Erythroblast (primary cell): ENCODE results near the gene TMEM242.
A peak's percentile ranks its signal among the peaks of the same experiment; 100 is the strongest.

Experiments
- DNase-seq, 2 experiments: peaks; one replicate each; lab custom pipeline; 2025; lab: John Stamatoyannopoulos, UW
- GATA1 ChIP-seq: IDR thresholded peaks from 2 replicates; pipeline ENCODE4 v1.6.1; 2011; ENCODE audit warnings: low read depth, mild to moderate bottlenecking, control low read depth, low read length, moderate library complexity
- POLR2A ChIP-seq: IDR thresholded peaks from 2 replicates; pipeline ENCODE4 v1.6.1; 2011; ENCODE audit warnings: mild to moderate bottlenecking, low read length

Gene TMEM242

DNA sequence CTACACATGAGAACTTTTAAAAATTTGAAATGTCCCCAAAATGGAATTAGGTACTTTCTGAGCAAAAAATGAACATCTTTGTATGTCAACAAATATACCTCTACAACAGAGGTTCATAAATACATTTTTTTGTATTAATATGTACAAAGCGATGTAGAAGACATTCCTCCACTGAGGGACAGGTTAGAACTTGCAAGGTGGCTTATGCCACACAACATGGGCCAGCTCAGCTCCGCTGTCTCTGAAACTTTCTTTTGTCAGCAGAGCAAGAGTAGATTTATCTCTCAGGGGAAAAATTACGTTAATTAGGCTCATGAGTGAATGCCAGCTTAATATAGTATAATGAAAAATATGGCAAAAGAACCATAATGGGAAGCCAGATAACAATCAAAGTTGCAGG is 10.6 kb upstream of the TMEM242 start:
- no peak for DNase-seq
- no peak for TF ChIP-seq GATA1
- no peak for TF ChIP-seq POLR2A

DNA sequence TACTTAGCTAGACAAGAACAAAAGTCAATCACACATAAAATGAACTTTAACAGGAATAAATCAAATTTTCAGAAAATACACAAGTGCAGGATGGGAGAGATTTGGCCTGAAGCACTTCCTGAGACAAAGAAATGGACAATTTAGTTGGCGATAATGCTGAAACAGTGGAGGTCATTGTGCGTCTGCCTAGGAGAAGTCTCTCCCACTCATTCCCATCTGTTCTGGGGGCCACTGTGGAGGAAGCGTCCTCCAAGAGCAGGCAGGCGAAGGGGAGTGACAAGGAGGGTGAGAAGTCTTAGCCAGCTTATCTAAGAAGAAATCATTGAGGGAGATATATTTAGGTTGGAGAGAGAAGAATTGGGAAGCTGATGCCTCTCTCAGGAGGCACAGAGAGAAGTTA is 10.2 kb upstream of the TMEM242 start:
- no peak for TF ChIP-seq GATA1
- TF ChIP-seq POLR2A, result no peak
- DNase-seq, result no peak

DNA sequence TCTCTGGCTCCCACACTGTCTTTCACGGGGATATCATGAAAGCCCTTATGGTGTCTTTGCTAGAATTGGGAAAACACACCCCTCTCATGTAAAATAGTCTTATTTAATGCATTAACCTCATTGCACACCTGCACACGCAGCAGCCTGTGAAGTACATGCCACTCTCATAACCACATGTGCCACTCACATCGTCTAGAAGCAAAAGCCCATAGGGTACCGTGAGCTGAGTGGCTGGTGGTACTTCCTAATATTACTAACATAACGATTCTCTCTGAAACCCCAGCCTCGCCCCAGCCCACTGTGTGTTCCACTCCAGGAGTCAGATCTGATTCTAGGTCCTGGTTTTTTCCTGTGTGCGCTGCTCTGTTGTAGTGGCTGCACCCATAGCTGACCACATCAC is 9.5 kb upstream of the TMEM242 start:
- no peak for TF ChIP-seq GATA1
- no peak for TF ChIP-seq POLR2A
- no peak for DNase-seq

DNA sequence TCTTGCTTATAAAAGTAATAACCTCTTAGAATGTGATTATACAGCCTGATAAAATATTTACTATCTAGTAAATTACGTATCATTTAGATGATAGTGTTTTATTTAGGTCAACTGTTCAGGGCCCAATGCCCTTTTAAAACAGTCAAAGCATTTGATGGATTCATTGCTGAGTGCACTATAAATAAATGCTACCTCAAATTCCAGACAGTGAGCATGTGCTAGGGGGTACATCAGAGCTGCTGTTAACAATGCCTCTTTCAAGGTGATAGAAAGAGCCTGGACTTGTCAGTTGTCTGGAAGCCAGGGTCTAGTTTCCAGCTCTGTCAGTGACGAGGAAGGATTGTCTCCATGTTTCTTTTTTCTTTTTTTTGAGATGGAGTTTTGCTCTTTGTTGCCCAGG is 7.5 kb upstream of the TMEM242 start:
- no peak for TF ChIP-seq GATA1
- TF ChIP-seq POLR2A, result no peak
- no peak for DNase-seq

DNA sequence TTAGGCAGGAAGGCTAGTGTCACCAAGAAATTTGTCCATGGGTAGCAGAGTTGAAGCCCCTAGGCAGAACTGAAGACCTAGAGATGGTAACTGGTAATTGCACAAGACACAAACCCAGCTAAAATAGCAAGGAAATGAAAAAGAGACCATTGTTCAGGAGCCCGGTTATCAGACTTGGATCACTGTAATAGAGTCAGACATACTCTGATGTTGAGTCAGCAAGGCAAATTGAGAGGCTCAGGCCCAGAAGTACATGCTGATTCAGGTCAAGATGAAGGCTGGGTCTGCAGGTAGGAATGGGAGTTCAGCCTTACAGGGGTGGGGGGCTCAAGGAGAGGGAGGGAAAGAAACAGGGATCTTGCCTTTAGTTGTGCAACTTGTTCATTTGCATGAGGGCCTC is 6.5 kb upstream of the TMEM242 start:
- no peak for DNase-seq
- TF ChIP-seq POLR2A, result no peak
- no peak for TF ChIP-seq GATA1

DNA sequence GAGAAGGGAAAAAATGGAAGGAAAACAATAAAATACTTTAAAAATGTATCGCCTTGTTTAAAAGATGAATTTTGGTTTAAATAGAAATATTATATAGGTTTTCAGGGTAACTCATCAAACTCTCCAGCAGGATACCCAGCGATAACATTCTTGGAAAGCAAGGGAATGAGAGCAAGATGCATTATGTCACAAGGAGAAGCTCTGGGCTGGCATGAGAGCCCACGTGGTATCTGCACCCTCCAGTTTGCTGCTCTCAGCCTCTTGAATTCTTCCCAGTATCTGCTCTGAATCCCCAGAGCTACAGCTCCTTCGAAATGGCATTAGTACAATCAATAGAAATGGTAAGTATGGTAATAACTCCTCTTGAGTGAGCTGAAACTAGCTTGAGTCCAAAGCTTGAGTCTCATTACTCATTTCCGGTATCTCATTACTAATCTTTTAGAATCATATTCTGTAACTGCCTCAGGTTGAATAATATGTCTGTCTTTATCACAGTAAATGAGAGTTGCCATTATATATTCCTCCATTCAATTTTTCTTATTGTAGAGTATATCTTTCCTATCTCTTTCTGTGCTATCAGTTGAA is 4.9 kb upstream of the TMEM242 start:
- TF ChIP-seq GATA1 (no peak), POLR2A (no peak)
- no peak for DNase-seq

DNA sequence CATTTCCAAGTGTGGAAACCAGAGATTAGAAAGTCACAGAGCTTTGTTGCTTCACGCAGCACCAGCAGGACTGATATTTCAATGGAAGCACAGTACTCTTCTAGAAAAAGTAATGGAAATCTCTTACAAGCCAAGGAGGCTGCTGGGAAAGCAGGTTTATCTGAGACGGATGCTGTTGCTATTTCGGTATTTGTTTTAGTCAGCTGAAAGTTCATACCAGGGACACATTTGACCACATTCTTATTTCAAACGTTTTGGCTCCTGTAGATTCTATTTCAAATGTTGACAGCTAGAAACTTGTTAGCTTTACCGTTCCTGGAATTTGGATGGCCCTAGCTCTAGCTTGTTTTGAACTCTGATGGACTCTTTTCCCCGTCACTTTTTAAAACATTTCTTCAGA is 3.7 kb upstream of the TMEM242 start:
- DNase-seq, result no peak
- TF ChIP-seq GATA1 (no peak), POLR2A (no peak)

DNA sequence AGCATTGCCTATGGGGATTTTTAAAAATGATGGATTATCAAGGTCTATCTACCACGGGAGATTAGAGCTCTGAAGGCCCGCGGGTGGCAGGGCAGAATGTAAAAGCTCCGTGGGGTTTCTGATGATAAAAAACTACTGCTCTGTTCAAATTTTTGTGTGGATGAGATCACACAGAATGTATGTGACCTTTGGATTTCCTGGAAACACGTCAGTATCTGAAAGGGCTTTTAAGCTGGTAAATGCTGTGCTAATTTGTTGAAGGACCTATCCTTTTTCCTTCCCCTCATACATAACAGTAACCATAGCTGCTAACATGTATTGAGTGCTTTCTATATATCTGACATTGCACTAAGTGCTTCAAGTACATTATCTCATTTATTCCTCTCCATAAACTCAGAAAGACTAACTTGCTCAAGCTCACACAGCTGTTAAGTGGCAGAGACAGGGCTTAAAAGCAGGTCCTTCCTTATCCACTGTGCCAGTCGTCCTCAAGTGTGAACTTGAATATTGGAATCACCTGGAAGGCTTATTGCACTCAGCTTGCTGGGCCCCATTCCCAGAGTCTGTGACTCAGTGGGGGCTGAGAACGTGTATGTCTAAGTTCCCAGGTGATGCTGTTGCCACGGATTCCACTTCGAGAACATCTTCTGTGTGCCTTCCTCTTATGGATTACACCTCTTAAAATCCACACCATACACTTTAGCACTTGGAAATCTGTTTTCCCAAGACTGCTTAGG is 1.9 kb upstream of the TMEM242 start:
- TF ChIP-seq GATA1 (no peak), POLR2A (no peak)
- no peak for DNase-seq

DNA sequence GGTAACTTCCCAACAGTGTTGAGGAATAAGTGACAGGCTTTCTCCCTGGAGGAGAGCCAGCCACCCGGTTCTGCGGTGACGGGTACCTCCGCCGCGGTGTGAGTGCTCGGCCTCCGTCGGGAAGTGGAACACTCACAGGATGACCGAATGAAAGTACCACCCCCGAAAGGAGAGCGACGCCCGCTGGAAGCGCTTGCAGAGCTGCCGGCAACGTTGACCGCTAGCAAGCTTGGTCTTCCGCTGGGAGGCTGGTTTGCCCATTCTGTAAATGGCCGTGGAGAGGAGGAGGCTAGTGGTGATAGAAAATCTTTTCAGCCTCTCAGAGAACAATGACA is 614 bp upstream of the TMEM242 start:
- no peak for DNase-seq
- no peak for TF ChIP-seq POLR2A
- TF ChIP-seq GATA1, result no peak

DNA sequence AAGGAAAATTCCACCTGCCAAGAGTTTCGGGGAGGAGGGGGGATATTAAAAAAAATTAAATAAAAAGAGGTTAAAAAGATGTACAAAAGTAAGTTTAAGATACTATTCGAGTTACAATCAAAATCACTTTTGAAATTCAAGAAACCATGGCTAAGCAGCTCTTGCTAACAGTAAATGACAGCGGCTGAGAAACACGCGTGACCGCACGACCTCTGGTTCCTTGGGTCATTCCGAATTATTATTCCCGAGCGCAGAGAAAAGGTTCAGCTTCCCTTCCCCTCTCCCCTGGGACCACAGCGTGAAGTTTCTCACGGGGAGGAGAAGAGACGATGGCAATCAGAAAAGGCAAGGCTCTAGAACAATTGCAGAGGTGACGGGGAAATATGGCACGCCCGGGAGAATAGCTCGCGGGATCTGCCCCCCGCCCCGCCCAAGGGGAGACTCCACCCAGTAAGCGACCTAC is 496 bp downstream of the TMEM242 start:
- DNase-seq, result no peak

DNA sequence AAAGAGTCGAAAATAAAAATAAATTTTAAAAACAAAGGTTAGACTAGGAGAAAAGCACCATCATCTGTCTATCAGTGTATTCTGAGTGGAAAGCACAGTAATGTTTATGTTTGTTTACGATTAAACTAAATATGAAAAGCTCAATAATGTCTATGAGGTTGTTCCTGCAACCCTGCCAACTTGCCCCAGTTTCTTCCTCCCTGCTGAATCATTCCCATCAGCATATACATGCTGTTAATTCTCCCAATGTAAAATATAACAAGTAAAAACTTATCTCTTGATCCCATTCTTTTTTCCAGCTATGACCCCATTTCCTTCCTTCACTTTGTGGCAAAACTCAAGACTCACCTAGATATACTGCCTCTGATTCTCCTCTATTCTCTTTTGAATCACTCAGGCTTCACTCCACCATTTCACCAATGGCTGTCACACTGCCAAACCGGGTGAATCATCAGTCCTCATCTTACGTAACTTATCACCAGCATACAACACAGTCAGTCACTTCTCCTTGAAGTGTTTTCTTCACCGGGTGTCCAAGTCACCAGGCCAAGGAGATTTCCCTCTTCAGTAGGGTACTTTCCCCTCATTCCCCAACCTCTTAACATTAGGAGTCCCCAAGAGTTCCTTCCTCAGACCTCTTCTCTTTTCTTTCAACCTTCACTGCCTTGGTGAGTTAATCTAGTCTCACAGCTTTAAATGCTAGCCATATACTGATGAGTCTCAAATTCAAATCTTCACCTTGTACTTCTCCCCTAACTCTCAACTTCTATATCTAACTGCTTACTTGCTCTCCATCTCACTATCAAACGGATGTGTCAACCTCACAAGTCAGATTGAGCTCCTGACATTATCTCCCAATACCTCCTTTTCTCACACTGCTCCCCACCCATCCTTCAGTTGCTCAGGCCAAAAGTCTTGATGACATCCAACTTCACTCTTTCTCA is 6.2 kb downstream of the TMEM242 start:
- peak; percentile 57 for TF ChIP-seq POLR2A
- TF ChIP-seq GATA1, result no peak
- no peak for DNase-seq

More for the DNA sequence above, 496 bp downstream of the TMEM242 start:
- no peak for TF ChIP-seq POLR2A
- TF ChIP-seq GATA1, result no peak

DNA sequence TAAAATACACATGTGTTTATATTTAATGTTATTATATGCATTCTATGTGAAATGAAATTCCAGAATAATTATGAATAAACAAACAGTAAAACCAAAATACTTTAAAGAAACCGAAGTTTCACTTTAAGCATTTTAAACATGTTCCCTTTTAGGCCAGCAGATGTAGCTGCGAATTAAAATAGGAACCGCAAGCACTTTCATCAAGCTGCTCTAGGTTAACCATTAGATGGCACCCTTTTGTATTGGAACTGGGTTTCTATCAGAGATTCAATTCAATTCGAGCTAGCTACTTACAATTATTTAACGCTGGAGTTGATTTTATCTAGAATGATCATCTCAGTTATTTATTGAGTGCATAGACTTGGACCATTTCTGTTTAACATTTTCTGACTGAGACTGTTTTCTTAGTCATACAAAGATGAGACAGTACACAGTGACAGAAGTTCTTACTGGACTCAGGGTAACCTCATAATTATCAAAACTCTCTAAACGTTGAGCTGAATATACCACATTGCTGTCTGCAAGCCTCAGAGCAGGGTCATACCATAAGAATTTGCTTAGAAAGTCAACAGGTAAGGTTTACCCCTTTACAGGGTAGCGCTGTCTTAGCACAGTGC is 8.5 kb downstream of the TMEM242 start:
- no peak for DNase-seq
- TF ChIP-seq POLR2A (no peak), GATA1 (no peak)
